HEK293 (cell line): Measurements from ENCODE around the gene TNIK.
A peak's percentile ranks its signal among the peaks of the same experiment; 100 is the strongest.

Experiments used
- CTCF ChIA-PET: fragments of 350-600 bp; formaldehyde crosslinking; extraction: SDS; loops from one replicate; lab custom pipeline; 2021; ENCODE audit warnings: antibody characterized with exemption; lab: Yijun Ruan, JAX
- POLR2A ChIA-PET: fragments of 300-600 bp; formaldehyde crosslinking; extraction: SDS; loops from one replicate; lab custom pipeline; 2020; ENCODE audit warnings: antibody characterized with exemption, inconsistent platforms; lab: Yijun Ruan, JAX
- H3K27ac ChIP-seq: fragments of 200-500 bp; sonication (Bioruptor generic); 2 replicates; pipeline ENCODE4 v1.5.1; 2014; ENCODE audit warnings: low read depth, low read length, control low read depth, inconsistent platforms; ENCODE audit errors: extremely low read depth
- H3K36me3 ChIP-seq, 2 experiments: fragments of 200-500 bp in 1 of 2; sonication (Bioruptor generic) in 1 of 2; 1 replicate in 1 of 2; 2 replicates in 1 of 2; pipeline ENCODE4 v1.5.1; 2014 to 2017; ENCODE audit warnings: inconsistent platforms in 2 of 2, low read length in 2 of 2; ENCODE audit not compliant: control insufficient read depth in 2 of 2, insufficient read depth in 1 of 2
- H3K4me1 ChIP-seq: fragments of 200-500 bp; sonication (Bioruptor generic); 2 replicates; pipeline ENCODE4 v1.5.1; 2014; ENCODE audit warnings: mild to moderate bottlenecking, low read length, inconsistent platforms; ENCODE audit not compliant: control insufficient read depth, insufficient read depth
- H3K4me3 ChIP-seq: 2 replicates; pipeline ENCODE4 v1.5.1; 2011; ENCODE audit warnings: low read depth, mild to moderate bottlenecking, control low read depth, low read length, moderate library complexity
- H3K9me3 ChIP-seq: fragments of 200-500 bp; sonication (Bioruptor generic); 2 replicates; pipeline ENCODE4 v1.5.1; 2014; ENCODE audit warnings: low read depth, low read length, inconsistent platforms; ENCODE audit not compliant: control insufficient read depth, insufficient read depth
- BCL11A ChIP-seq: fragments of 450-650 bp; formaldehyde crosslinking; IDR thresholded peaks from 2 replicates; pipeline ENCODE4 v1.5.1; 2016; ENCODE audit warnings: low read depth, missing biosample characterization, missing genetic modification characterization
- GLI4 ChIP-seq: fragments of 450-650 bp; formaldehyde crosslinking; IDR thresholded peaks from 2 replicates; pipeline ENCODE4 v1.5.1; 2016; ENCODE audit warnings: missing biosample characterization, missing genetic modification characterization
- GLIS1 ChIP-seq: fragments of 450-650 bp; formaldehyde crosslinking; IDR thresholded peaks from 2 replicates; pipeline ENCODE4 v1.5.1; 2016; ENCODE audit warnings: missing biosample characterization, missing genetic modification characterization
- SP7 ChIP-seq: fragments of 450-650 bp; formaldehyde crosslinking; IDR thresholded peaks from 2 replicates; pipeline ENCODE4 v1.5.1; 2016; ENCODE audit warnings: missing biosample characterization, missing genetic modification characterization
- TRIM28 ChIP-seq: IDR thresholded peaks from 2 replicates; pipeline ENCODE4 v1.6.1; 2011; ENCODE audit warnings: low read length, control low read depth, borderline replicate concordance
- ZBTB1 ChIP-seq: fragments of 450-650 bp; formaldehyde crosslinking; IDR thresholded peaks from 2 replicates; pipeline ENCODE4 v1.5.1; 2016; ENCODE audit warnings: missing biosample characterization, missing genetic modification characterization
- ZNF549 ChIP-seq: fragments of 450-650 bp; IDR thresholded peaks from 2 replicates; pipeline ENCODE4 v1.5.1; 2018; ENCODE audit warnings: missing biosample characterization, missing genetic modification characterization, mild to moderate bottlenecking, inconsistent platforms, moderate library complexity
- ZNF600 ChIP-seq: fragments of 450-650 bp; formaldehyde crosslinking; IDR thresholded peaks from 2 replicates; pipeline ENCODE4 v1.5.1; 2016; ENCODE audit warnings: missing biosample characterization, missing genetic modification characterization
- ZNF670 ChIP-seq: fragments of 450-650 bp; formaldehyde crosslinking; IDR thresholded peaks from 2 replicates; pipeline ENCODE4 v1.5.1; 2016; ENCODE audit warnings: missing biosample characterization, missing genetic modification characterization, low read depth
- TF ChIP-seq, protein P1 (sequence below): fragments of 450-650 bp; formaldehyde crosslinking; IDR thresholded peaks from 2 replicates; pipeline ENCODE4 v1.5.1; 2017; ENCODE audit warnings: missing biosample characterization, missing genetic modification characterization
- TF ChIP-seq, protein P2 (sequence below): fragments of 450-650 bp; formaldehyde crosslinking; IDR thresholded peaks from 2 replicates; pipeline ENCODE4 v1.5.1; 2016; ENCODE audit warnings: missing biosample characterization, missing genetic modification characterization
- TF ChIP-seq, protein P3 (sequence below): fragments of 450-650 bp; formaldehyde crosslinking; IDR thresholded peaks from 2 replicates; pipeline ENCODE4 v1.5.1; 2016; ENCODE audit warnings: missing biosample characterization, missing genetic modification characterization, low read depth
- TF ChIP-seq, protein P4 (sequence below): fragments of 450-650 bp; formaldehyde crosslinking; IDR thresholded peaks from 2 replicates; pipeline ENCODE4 v1.5.1; 2016; ENCODE audit warnings: missing biosample characterization, missing genetic modification characterization
- TF ChIP-seq, protein P5 (sequence below): fragments of 450-650 bp; IDR thresholded peaks from 2 replicates; pipeline ENCODE4 v1.5.1; 2018; ENCODE audit warnings: missing biosample characterization, missing genetic modification characterization
- TF ChIP-seq, protein P6 (sequence below): fragments of 450-650 bp; formaldehyde crosslinking; IDR thresholded peaks from 2 replicates; pipeline ENCODE4 v1.5.1; 2016; ENCODE audit warnings: missing biosample characterization, missing genetic modification characterization

TNIK gene

DNA sequence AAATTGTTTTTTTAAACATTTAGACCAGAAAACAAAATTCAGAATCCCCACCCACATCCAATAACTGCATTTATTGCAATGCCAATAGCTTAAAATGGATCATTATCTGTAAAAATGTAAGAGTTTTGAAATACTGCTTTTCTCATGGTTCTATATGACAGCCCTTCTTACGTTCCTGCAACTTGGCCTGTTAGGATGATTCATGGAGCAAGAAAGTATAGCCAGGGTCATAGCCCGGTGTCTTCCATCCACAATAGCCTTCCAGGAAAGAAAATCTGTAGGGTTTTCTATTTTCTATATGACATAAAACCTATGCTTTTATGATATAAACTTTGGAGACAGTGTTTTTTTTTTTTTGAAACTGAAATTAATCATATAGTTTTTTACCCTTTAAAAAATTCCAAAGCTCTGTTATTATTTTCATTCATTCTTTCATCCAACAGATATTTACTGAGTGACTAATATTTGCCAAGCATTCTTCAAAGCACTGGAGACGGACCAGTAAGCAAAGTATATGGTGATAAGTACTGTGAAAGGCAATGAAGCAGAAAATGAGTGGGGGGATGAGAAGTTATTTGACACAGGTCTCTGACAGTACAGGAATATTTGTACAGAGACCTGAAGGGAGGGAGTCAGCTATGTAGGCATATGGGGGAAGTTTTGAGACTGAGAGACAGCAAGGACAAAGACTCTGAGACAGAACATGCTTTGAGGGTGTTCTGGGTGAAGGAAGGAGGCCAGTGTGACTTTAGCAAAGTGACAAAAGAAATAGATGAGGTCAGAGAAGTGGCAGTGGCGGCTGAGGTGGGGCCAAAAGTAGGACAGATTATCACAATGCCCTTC, 404.6 kb downstream of the TNIK start:
- H3K27ac ChIP-seq, result no peak overlapping the region
- TF ChIP-seq, protein P1, sequence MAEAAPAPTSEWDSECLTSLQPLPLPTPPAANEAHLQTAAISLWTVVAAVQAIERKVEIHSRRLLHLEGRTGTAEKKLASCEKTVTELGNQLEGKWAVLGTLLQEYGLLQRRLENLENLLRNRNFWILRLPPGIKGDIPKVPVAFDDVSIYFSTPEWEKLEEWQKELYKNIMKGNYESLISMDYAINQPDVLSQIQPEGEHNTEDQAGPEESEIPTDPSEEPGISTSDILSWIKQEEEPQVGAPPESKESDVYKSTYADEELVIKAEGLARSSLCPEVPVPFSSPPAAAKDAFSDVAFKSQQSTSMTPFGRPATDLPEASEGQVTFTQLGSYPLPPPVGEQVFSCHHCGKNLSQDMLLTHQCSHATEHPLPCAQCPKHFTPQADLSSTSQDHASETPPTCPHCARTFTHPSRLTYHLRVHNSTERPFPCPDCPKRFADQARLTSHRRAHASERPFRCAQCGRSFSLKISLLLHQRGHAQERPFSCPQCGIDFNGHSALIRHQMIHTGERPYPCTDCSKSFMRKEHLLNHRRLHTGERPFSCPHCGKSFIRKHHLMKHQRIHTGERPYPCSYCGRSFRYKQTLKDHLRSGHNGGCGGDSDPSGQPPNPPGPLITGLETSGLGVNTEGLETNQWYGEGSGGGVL, result peak; percentile 49; the same call in 1 of the 2 replicates
- no peak for TF ChIP-seq ZNF549 (tag by site-specific recombination)
- TF ChIP-seq, all 188 proteins: peak for 1
- no peaks in the 10 kb centered on the region for H3K4me1 ChIP-seq
- POLR2A ChIA-PET, result no interaction called here
- no peaks in the 10 kb centered on the region for H3K9me3 ChIP-seq
- no peak overlapping the region for H3K4me3 ChIP-seq
- CTCF ChIA-PET, result interaction anchor here (0.6 to 1.0 kb wide), 4 partner anchors 19 to 510 kb away, joined by 3 to 4 read pairs (median 3); no protein-coding TSS in a partner anchor
- no peaks in the 10 kb centered on the region for H3K36me3 ChIP-seq

DNA sequence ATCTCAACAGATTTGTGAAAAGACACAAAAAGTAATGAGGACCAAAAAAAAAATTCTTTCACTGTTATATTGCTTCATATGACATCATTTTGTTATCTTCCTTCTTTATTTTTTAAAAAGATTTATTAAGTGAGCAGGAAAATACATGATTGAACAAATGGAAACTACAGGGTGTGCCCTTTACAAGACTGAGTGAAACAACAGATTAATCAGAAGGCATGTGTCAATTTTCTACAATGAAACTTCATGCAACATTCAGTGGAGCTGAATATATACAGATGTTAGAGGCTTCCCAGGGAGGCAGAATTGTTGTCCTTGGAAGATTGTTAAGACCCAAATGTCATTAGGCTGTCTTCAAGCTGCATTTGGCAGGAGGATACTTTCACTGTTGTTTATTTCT, 405.3 kb downstream of the TNIK start:
- TF ChIP-seq, protein P2, sequence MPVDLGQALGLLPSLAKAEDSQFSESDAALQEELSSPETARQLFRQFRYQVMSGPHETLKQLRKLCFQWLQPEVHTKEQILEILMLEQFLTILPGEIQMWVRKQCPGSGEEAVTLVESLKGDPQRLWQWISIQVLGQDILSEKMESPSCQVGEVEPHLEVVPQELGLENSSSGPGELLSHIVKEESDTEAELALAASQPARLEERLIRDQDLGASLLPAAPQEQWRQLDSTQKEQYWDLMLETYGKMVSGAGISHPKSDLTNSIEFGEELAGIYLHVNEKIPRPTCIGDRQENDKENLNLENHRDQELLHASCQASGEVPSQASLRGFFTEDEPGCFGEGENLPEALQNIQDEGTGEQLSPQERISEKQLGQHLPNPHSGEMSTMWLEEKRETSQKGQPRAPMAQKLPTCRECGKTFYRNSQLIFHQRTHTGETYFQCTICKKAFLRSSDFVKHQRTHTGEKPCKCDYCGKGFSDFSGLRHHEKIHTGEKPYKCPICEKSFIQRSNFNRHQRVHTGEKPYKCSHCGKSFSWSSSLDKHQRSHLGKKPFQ (tag by site-specific recombination), result no peak
- TF ChIP-seq, protein P3, sequence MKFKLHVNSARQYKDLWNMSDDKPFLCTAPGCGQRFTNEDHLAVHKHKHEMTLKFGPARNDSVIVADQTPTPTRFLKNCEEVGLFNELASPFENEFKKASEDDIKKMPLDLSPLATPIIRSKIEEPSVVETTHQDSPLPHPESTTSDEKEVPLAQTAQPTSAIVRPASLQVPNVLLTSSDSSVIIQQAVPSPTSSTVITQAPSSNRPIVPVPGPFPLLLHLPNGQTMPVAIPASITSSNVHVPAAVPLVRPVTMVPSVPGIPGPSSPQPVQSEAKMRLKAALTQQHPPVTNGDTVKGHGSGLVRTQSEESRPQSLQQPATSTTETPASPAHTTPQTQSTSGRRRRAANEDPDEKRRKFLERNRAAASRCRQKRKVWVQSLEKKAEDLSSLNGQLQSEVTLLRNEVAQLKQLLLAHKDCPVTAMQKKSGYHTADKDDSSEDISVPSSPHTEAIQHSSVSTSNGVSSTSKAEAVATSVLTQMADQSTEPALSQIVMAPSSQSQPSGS (tag by site-specific recombination), result peak; percentile 33; the same call in 1 of the 2 replicates
- TF ChIP-seq, all 188 proteins: peak for 1
- ChIA-PET POLR2A (no interaction called here), CTCF (interaction anchor here (0.7 to 1.0 kb wide), 3 partner anchors 20 to 511 kb away, joined by 3 to 4 read pairs (median 3); no protein-coding TSS in a partner anchor)
- Histone ChIP-seq H3K4me1 (no peaks in the 10 kb centered on the region), H3K27ac (no peak overlapping the region), H3K36me3 (no peaks in the 10 kb centered on the region), H3K4me3 (no peak overlapping the region), H3K9me3 (no peaks in the 10 kb centered on the region)

DNA sequence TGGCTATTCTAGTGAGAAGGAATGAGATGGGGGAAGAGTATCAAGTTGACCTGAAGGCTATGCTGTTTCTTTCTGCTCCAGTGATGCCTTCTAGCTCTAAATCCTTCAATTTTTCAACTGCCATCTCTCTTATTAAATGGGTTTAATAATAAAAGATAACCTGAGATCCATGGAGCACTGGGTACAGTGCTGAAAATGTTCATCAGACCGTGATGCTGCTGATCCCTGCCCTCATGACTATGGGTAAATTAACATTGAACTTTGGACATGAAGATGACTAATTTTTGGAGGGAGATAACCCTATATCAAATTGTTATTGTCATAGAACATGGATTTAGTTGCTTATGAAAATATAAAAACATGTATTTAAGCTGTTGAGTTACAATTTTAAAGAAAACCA, 406.0 kb downstream of the TNIK start:
- Histone ChIP-seq H3K27ac (no peak overlapping the region), H3K36me3 (no peaks in the 10 kb centered on the region), H3K9me3 (no peaks in the 10 kb centered on the region), H3K4me3 (no peak overlapping the region), H3K4me1 (no peaks in the 10 kb centered on the region)
- CTCF ChIA-PET, result no interaction called here
- POLR2A ChIA-PET, result no interaction called here
- TF ChIP-seq ZNF670 (tag by site-specific recombination), result no peak
- no peak for TF ChIP-seq SP7 (tag by site-specific recombination)
- no peak for TF ChIP-seq GLIS1 (tag by site-specific recombination)
- TF ChIP-seq, protein P4, sequence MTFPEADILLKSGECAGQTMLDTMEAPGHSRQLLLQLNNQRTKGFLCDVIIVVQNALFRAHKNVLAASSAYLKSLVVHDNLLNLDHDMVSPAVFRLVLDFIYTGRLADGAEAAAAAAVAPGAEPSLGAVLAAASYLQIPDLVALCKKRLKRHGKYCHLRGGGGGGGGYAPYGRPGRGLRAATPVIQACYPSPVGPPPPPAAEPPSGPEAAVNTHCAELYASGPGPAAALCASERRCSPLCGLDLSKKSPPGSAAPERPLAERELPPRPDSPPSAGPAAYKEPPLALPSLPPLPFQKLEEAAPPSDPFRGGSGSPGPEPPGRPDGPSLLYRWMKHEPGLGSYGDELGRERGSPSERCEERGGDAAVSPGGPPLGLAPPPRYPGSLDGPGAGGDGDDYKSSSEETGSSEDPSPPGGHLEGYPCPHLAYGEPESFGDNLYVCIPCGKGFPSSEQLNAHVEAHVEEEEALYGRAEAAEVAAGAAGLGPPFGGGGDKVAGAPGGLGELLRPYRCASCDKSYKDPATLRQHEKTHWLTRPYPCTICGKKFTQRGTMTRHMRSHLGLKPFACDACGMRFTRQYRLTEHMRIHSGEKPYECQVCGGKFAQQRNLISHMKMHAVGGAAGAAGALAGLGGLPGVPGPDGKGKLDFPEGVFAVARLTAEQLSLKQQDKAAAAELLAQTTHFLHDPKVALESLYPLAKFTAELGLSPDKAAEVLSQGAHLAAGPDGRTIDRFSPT (tag by site-specific recombination), result no peak
- no peak for TF ChIP-seq GLI4 (tag by site-specific recombination)
- TF ChIP-seq, protein P5, sequence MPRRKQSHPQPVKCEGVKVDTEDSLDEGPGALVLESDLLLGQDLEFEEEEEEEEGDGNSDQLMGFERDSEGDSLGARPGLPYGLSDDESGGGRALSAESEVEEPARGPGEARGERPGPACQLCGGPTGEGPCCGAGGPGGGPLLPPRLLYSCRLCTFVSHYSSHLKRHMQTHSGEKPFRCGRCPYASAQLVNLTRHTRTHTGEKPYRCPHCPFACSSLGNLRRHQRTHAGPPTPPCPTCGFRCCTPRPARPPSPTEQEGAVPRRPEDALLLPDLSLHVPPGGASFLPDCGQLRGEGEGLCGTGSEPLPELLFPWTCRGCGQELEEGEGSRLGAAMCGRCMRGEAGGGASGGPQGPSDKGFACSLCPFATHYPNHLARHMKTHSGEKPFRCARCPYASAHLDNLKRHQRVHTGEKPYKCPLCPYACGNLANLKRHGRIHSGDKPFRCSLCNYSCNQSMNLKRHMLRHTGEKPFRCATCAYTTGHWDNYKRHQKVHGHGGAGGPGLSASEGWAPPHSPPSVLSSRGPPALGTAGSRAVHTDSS, result no peak
- no peak for TF ChIP-seq ZBTB1 (tag by site-specific recombination)
- no peak for TF ChIP-seq BCL11A
- no peak for TF ChIP-seq ZNF600 (tag by site-specific recombination)
- TF ChIP-seq, protein P6, sequence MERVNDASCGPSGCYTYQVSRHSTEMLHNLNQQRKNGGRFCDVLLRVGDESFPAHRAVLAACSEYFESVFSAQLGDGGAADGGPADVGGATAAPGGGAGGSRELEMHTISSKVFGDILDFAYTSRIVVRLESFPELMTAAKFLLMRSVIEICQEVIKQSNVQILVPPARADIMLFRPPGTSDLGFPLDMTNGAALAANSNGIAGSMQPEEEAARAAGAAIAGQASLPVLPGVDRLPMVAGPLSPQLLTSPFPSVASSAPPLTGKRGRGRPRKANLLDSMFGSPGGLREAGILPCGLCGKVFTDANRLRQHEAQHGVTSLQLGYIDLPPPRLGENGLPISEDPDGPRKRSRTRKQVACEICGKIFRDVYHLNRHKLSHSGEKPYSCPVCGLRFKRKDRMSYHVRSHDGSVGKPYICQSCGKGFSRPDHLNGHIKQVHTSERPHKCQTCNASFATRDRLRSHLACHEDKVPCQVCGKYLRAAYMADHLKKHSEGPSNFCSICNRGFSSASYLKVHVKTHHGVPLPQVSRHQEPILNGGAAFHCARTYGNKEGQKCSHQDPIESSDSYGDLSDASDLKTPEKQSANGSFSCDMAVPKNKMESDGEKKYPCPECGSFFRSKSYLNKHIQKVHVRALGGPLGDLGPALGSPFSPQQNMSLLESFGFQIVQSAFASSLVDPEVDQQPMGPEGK (tag by site-specific recombination), result no peak
- TF ChIP-seq TRIM28, result no peak
